Measurements from ENCODE around the gene RPS6KB2. TPM values are rescaled to one million over a fixed set of nuclear protein-coding genes. Genes with fewer than 3 reads are reported as not detected.

RPS6KB2 gene
- total RNA-seq, 2 experiments from 2014 or later = 54.8 to 57.4 TPM

GRCh38 chr11:67448220-67448609 lies 19.9 kb downstream of the RPS6KB2 start:
- ChIA-PET POLR2A (interaction anchor here (0.8 to 2.0 kb wide), 4 partner anchors 9 to 47 kb away, joined by 3 to 6 read pairs (median 3); partner anchors contain the start of genes PPP1CA and PTPRCAP), CTCF (interaction anchor here (1.1 kb wide), 1 partner anchor 21 kb away, joined by 3 read pairs; no protein-coding TSS in a partner anchor)
- Mint-ChIP-seq H3K9me3 (no peaks in the 10 kb centered on the region), H3K4me1 (ENCODE audit: low read depth) (peaks cover 46% of the 10 kb centered on the region), H3K27ac (no peak overlapping the region), H3K36me3 (ENCODE audit: low read depth) (no peaks in the 10 kb centered on the region), H3K4me3 (no peak overlapping the region), H3K27me3 (no peaks in the 10 kb centered on the region)
- DNase-seq (no peak), ATAC-seq (no peak)
- intact Hi-C loops (cut with micrococcal nuclease) = no loop called here
- TF ChIP-seq CTCF (IDR thresholded peaks at IDR 0.05) = no peak

GRCh38 chr11:67449116-67449844 lies 21.0 kb downstream of the RPS6KB2 start:
- Mint-ChIP-seq H3K36me3 (ENCODE audit: low read depth) (no peaks in the 10 kb centered on the region), H3K4me1 (ENCODE audit: low read depth) (peaks cover 42% of the 10 kb centered on the region), H3K27me3 (no peaks in the 10 kb centered on the region), H3K27ac (no peak overlapping the region), H3K4me3 (no peak overlapping the region), H3K9me3 (no peaks in the 10 kb centered on the region)
- ChIA-PET POLR2A (interaction anchor here (2.0 kb wide), 1 partner anchor 10 kb away, joined by 6 read pairs; no protein-coding TSS in a partner anchor), CTCF (interaction anchor here (1.3 kb wide), 1 partner anchor 98 kb away, joined by 3 read pairs; no protein-coding TSS in a partner anchor)
- no peak for TF ChIP-seq CTCF (IDR thresholded peaks at IDR 0.05)
- DNase-seq = no peak
- no peak for ATAC-seq
- intact Hi-C loops (cut with micrococcal nuclease) = no loop called here

GRCh38 chr11:67450796-67451657 lies 22.7 kb downstream of the RPS6KB2 start:
- Mint-ChIP-seq H3K4me3 (no peak overlapping the region), H3K9me3 (no peaks in the 10 kb centered on the region), H3K4me1 (ENCODE audit: low read depth) (peaks cover 25% of the 10 kb centered on the region), H3K36me3 (ENCODE audit: low read depth) (no peaks in the 10 kb centered on the region), H3K27me3 (no peaks in the 10 kb centered on the region), H3K27ac (no peak overlapping the region)
- no peak for ATAC-seq
- POLR2A ChIA-PET = interaction anchor here (0.9 to 2.2 kb wide), 8 partner anchors 10 to 55 kb away, joined by 3 to 11 read pairs (median 3); partner anchors contain the start of genes PITPNM1, PPP1CA and PTPRCAP
- no peak for DNase-seq
- intact Hi-C loops (cut with micrococcal nuclease) = no loop called here
- CTCF ChIA-PET = interaction anchor here (1.2 kb wide), 1 partner anchor 68 kb away, joined by 3 read pairs; no protein-coding TSS in a partner anchor
- TF ChIP-seq CTCF (IDR thresholded peaks at IDR 0.05) = no peak

GRCh38 chr11:67451658-67451976 lies 23.3 kb downstream of the RPS6KB2 start:
- Mint-ChIP-seq H3K27ac (no peak overlapping the region), H3K9me3 (no peaks in the 10 kb centered on the region)

More at GRCh38 chr11:67451658-67451976, 23.3 kb downstream of the RPS6KB2 start:
- intact Hi-C loops (cut with micrococcal nuclease) = no loop called here
- H3K36me3 Mint-ChIP-seq (ENCODE audit: low read depth) = no peaks in the 10 kb centered on the region
- no peak for DNase-seq
- no peaks in the 10 kb centered on the region for H3K27me3 Mint-ChIP-seq
- ATAC-seq = no peak
- ChIA-PET POLR2A (interaction anchor here (0.6 to 2.2 kb wide), 8 partner anchors 10 to 54 kb away, joined by 3 to 11 read pairs (median 3); partner anchors contain the start of genes PITPNM1 and PTPRCAP), CTCF (interaction anchor here (1.2 kb wide), 1 partner anchor 69 kb away, joined by 3 read pairs; no protein-coding TSS in a partner anchor)
- H3K4me1 Mint-ChIP-seq (ENCODE audit: low read depth) = peaks cover 20% of the 10 kb centered on the region
- no peak for TF ChIP-seq CTCF (IDR thresholded peaks at IDR 0.05)
- H3K4me3 Mint-ChIP-seq = no peak overlapping the region

All from activated CD8-positive, alpha-beta T cell treated with anti-CD3 and anti-CD28 coated beads for 36 hours (primary cell).